Measurements from ENCODE around the gene SENP1.

- TF ChIP-seq CTCF (IDR thresholded peaks at IDR 0.05) = no peak
- no peak for TF ChIP-seq POLR2A (IDR thresholded peaks at IDR 0.05)
Observed at GRCh38 chr12:48051681-48052080, 54.2 kb downstream of the SENP1 start.

Data from adrenal gland (tissue), 5 donors.